Measurements from ENCODE around the gene CFAP65. TPM values are rescaled to one million over a fixed set of nuclear protein-coding genes. Genes with fewer than 3 reads are reported as not detected.

The CFAP65 gene
- total and polyA plus RNA-seq, 9 of the 15 experiments (the other 6 are each of a cell fraction or from before 2014, with no cell fraction given): not detected

GRCh38 chr2:219062081-219062480 is 20.8 kb upstream of the CFAP65 start (continued):
- no peak for TF ChIP-seq FOXO4 (CRISPR knock-in tag; IDR thresholded peaks at IDR 0.05)
- TF ChIP-seq ZNF165 (CRISPR knock-in tag; IDR thresholded peaks at IDR 0.05; ENCODE audit: borderline replicate concordance): no peak
- no peak for TF ChIP-seq USF2 (CRISPR knock-in tag; IDR thresholded peaks at IDR 0.05)

- H3K36me3 ChIP-seq (ENCODE audit: control insufficient read depth, insufficient read depth, low read length): no peaks in the 10 kb centered on the region
- H3K4me2 ChIP-seq (ENCODE audit: insufficient read depth, low read length): no peak within 1 kb of the TSS
- intact Hi-C loops (cut with micrococcal nuclease) (no loop called here), in situ Hi-C loops (cut with MboI) (no loop called here)
- peaks cover 11 to 42% of the 10 kb centered on the region in 2 experiments; a peak in 4 of 5 replicates for H3K27me3 ChIP-seq (ENCODE audit: control insufficient read depth in 2 of 2, insufficient read depth in 2 of 2, low read length in 2 of 2)
- no TSS peak for BruUV-seq (replicated peaks)
- FAIRE-seq: no peak
- CTCF ChIA-PET (ENCODE audit: low intra/inter-chr PET ratio): no interaction called here
- no peak for DNase-seq (ENCODE audit: extremely low read depth in 1 of 4, low spot score in 3 of 4)
- H3K4me3 ChIP-seq: no peak within 1 kb of the TSS
- no peaks in the 10 kb centered on the region for H3K9me3 ChIP-seq (replicated peaks; ENCODE audit: control insufficient read depth, insufficient read depth, low read depth, low read length)
- H3K9me1 ChIP-seq (ENCODE audit: control insufficient read depth, insufficient read depth, low read length): no peaks in the 10 kb centered on the region
- H2AFZ ChIP-seq (ENCODE audit: low read depth, low read length): no peak within 1 kb of the TSS
- H3K4me1 ChIP-seq (replicated peaks in 1 of 2; ENCODE audit: control insufficient read depth in 2 of 2, insufficient read depth in 2 of 2, low read length in 2 of 2): peaks cover 0 to 25% of the 10 kb centered on the region in 2 experiments; a peak in 2 of 5 replicates
- no peak within 1 kb of the TSS for H3K27ac ChIP-seq (ENCODE audit: extremely low read depth, low read depth, low read length)
- no peak within 1 kb of the TSS for H3K9ac ChIP-seq (ENCODE audit: insufficient read depth in 1 of 2, low read depth in 2 of 2, low read length in 2 of 2)
- ATAC-seq: no peak
- 0 out of 2 replicates have a peak, but pooled peaks cover 4% of the 10 kb centered on the region for H4K20me1 ChIP-seq (replicated peaks; ENCODE audit: control insufficient read depth, insufficient read depth, low read length)
- POLR2A ChIA-PET: no interaction called here
- H3K79me2 ChIP-seq (ENCODE audit: control insufficient read depth, insufficient read depth, low read length): no peaks in the 10 kb centered on the region
- WGBS (ENCODE audit: insufficient coverage, low coverage, missing lambda C conversion rate): 58% methylated on average over 11 of the region's 76 CpGs
- TF ChIP-seq ZNF224 (CRISPR knock-in tag; IDR thresholded peaks at IDR 0.05): no peak
- TF ChIP-seq SMAD1 (IDR thresholded peaks at IDR 0.05; ENCODE audit: low read depth, low read length, partially characterized antibody): no peak
- no peak for TF ChIP-seq NCOR1 (IDR thresholded peaks at IDR 0.05)
- no peak for TF ChIP-seq GTF2F1 (IDR thresholded peaks at IDR 0.05; ENCODE audit: low read depth, low read length)
- no peak for TF ChIP-seq NCOA4 (IDR thresholded peaks at IDR 0.05; ENCODE audit: partially characterized antibody)
- no peak for TF ChIP-seq KDM4B (IDR thresholded peaks at IDR 0.05; ENCODE audit: borderline replicate concordance in 2 of 2, low read depth in 1 of 2)
- no peak for TF ChIP-seq MYNN (IDR thresholded peaks at IDR 0.05)
- TF ChIP-seq MYNN (CRISPR knock-in tag; IDR thresholded peaks at IDR 0.05): no peak
- no peak for TF ChIP-seq TEAD1 (CRISPR knock-in tag; IDR thresholded peaks at IDR 0.05)
- no peak for TF ChIP-seq SNIP1 (IDR thresholded peaks at IDR 0.05; ENCODE audit: low read depth)
- no peak for TF ChIP-seq ZMIZ1 (IDR thresholded peaks at IDR 0.05; ENCODE audit: low read depth in 2 of 2, low read length in 2 of 2)
Measured at GRCh38 chr2:219060821-219061791, 19.8 kb upstream of the CFAP65 start, which contains the start of gene IHH. IHH (minus strand) TSS chr2:219060921; CDS start chr2:219060467, 454 bp downstream.

All from K562 (cell line).